Measurements from ENCODE around the gene TTLL11.

TTLL11 gene

DNA sequence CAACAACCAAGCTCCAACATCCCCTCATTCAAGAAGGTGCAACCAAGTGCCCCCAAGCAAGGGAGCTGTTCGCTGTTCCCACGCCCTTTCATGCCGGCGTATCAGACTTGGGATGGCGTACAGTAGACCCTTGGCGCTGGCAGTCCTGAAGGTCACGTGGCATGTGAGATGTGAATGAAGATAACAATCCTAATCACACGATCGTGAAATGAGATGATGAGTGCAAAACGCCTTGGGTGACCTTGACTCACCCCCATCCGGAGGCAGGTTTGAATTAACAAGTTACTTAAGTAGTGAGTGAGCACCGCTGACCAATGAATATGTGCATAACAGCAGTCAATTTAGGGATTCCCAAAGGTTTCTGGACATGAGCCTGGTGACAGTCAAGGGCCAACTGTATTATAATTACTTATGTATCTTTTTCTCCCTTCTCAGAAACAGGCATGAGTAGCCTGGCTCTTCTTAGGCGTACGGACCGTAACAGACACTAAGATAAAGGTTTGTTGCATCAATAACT lies 150.2 kb downstream of the TTLL11 start:
- H3K4me3 ChIP-seq (ENCODE audit: control insufficient read depth, low read depth, low read length): no peak overlapping the region
- TF ChIP-seq, protein P1, sequence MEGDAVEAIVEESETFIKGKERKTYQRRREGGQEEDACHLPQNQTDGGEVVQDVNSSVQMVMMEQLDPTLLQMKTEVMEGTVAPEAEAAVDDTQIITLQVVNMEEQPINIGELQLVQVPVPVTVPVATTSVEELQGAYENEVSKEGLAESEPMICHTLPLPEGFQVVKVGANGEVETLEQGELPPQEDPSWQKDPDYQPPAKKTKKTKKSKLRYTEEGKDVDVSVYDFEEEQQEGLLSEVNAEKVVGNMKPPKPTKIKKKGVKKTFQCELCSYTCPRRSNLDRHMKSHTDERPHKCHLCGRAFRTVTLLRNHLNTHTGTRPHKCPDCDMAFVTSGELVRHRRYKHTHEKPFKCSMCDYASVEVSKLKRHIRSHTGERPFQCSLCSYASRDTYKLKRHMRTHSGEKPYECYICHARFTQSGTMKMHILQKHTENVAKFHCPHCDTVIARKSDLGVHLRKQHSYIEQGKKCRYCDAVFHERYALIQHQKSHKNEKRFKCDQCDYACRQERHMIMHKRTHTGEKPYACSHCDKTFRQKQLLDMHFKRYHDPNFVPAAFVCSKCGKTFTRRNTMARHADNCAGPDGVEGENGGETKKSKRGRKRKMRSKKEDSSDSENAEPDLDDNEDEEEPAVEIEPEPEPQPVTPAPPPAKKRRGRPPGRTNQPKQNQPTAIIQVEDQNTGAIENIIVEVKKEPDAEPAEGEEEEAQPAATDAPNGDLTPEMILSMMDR (conservative IDR thresholded peaks at IDR 0.05; ENCODE audit: control insufficient read depth, insufficient read depth, low read depth, low read length): no peak
- no peak for DNase-seq (ENCODE audit: low read depth)

DNA sequence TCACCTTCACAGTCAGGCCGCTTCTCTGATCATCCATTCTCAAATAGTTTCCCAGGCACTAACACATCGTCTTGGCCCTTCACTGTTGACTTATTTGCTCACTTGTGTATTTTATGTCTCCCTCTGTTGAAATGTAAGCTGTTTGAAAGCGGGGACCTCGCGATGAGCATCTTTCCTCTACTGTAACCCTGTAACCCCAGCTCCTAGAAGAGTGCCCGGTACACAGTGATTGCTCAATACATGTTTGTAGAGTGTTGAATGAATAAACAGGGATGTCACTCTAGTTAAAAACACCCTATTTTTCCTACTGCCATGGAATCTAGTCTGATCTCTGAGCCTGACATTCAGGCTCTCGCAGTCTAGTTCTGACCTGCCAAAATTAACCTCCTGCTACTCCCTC lies 150.8 kb downstream of the TTLL11 start:
- no peak overlapping the region for H3K4me3 ChIP-seq (ENCODE audit: control insufficient read depth, low read depth, low read length)
- TF ChIP-seq, protein P1 (conservative IDR thresholded peaks at IDR 0.05; ENCODE audit: control insufficient read depth, insufficient read depth, low read depth, low read length): no peak
- DNase-seq (ENCODE audit: low read depth): no peak

DNA sequence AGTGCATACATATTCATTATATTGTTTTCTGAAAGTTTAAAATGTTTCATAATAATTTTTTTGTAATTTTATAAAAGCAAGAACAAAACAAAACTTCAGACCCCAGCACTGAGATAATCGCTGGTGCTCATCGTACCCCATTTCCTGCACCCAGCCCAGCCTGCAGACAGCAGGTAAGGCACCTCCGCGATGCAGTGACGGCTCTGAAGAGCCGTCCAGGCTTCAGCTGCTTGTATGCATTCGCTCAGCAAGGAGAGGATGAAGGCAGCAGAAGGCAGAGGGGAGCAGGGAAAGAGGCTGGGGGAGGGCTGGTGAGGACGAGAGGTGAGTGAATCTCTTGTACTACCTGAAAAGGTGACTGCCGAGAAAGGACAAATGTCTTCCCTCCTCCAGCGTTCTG lies 153.5 kb downstream of the TTLL11 start:
- TF ChIP-seq, protein P1 (conservative IDR thresholded peaks at IDR 0.05; ENCODE audit: control insufficient read depth, insufficient read depth, low read depth, low read length): no peak
- no peak for DNase-seq (ENCODE audit: low read depth)
- no peak overlapping the region for H3K4me3 ChIP-seq (ENCODE audit: control insufficient read depth, low read depth, low read length)

DNA sequence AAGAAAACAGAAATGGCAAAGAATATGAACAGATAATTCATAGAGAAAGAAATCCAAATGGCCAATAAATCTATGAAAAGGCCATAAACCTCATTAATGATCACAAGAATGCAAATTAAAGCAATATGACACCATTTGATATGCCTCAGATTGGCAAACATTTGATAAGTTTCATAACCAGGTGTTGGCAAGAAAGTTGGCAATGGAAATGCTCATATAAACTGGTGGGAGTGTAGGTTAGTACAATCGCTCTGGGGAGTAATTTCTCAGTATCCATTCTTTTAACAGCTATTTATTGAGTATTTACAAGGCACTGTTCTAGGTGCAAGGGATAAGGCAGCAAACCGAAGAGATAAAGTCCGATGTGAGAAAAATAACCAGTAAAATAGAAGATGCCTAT lies 154.5 kb downstream of the TTLL11 start:
- H3K4me3 ChIP-seq (ENCODE audit: control insufficient read depth, low read depth, low read length): no peak overlapping the region
- no peak for DNase-seq (ENCODE audit: low read depth)
- TF ChIP-seq, protein P1 (conservative IDR thresholded peaks at IDR 0.05; ENCODE audit: control insufficient read depth, insufficient read depth, low read depth, low read length): no peak

DNA sequence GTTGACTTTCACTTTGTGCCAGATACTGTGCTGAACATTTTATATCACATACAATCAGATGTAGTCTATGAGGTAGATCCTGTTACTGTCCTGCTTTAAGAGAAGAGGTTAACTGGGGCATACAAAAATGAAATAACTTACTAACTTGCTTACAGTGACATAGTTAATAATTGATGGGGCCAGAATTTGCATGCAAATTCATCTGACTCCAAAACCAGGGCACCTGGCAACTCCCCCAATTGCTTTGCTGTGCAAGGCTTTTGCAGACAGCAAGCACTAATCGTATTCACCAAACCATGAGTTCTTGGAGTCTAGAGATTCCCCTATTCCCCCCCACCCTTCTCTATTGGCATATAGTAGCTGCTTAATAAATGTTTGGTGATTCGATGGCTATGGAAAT lies 155.9 kb downstream of the TTLL11 start:
- TF ChIP-seq, protein P1 (conservative IDR thresholded peaks at IDR 0.05; ENCODE audit: control insufficient read depth, insufficient read depth, low read depth, low read length): no peak
- DNase-seq (ENCODE audit: low read depth): no peak
- H3K4me3 ChIP-seq (ENCODE audit: control insufficient read depth, low read depth, low read length): no peak overlapping the region

DNA sequence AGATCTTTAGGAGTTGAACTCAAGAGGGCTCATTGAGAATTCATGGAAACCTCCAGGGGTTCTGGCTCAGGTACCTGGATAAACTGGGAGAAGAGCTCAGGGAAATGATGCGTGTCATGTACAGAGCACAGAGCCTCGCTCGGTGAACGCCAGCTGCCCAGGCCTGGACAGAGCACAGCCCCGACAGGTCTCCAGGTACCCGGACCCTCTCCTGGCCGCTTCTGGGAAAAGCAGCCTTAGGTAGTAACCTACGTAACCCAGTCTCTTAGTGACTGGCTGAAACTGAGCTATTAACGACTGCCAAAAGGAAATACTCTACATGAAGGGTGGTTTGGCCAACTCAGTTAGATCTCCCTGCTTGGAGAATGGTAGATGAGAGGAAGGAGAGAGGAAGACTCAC lies 157.4 kb downstream of the TTLL11 start:
- DNase-seq (ENCODE audit: low read depth): no peak
- no peak overlapping the region for H3K4me3 ChIP-seq (ENCODE audit: control insufficient read depth, low read depth, low read length)
- TF ChIP-seq, protein P1 (conservative IDR thresholded peaks at IDR 0.05; ENCODE audit: control insufficient read depth, insufficient read depth, low read depth, low read length): no peak

DNA sequence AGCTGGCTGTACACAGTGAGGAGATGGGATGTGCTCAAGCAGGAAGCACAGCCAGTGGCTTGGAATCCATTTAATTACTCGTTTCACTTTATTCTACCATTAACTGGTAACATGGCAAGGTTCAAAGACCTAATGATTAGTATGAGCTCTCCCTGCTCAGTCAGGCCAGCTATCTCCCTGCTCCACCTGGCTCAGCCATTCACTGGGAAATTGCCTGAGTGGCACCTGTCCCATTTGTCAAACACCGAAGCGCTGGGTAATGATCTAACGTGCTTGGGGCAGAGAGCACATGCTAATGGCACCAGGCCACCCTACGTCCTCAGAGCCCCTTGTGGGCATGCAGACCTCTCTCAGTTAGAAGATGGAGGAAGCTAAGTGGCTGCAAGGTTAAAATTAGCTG lies 162.2 kb downstream of the TTLL11 start:
- no peak overlapping the region for H3K4me3 ChIP-seq (ENCODE audit: control insufficient read depth, low read depth, low read length)
- TF ChIP-seq, protein P1 (conservative IDR thresholded peaks at IDR 0.05; ENCODE audit: control insufficient read depth, insufficient read depth, low read depth, low read length): no peak
- no peak for DNase-seq (ENCODE audit: low read depth)

Measured in fibroblast of mammary gland (primary cell).